ENCODE results near the gene SLC5A11.
"Not testable (repeated sequence)": the region's sequence is repeated elsewhere in the genome, so short reads cannot be mapped to it uniquely, and the experiment has no call there.

SLC5A11 gene

GRCh38 chr16:24837969-24838368 lies 7.8 kb upstream of the SLC5A11 start:
- no peak for DNase-seq

- DNase-seq: peak; percentile 57 to 85
These were observed 7.1 kb upstream of the SLC5A11 start for GRCh38 chr16:24838554-24839266.

DNA sequence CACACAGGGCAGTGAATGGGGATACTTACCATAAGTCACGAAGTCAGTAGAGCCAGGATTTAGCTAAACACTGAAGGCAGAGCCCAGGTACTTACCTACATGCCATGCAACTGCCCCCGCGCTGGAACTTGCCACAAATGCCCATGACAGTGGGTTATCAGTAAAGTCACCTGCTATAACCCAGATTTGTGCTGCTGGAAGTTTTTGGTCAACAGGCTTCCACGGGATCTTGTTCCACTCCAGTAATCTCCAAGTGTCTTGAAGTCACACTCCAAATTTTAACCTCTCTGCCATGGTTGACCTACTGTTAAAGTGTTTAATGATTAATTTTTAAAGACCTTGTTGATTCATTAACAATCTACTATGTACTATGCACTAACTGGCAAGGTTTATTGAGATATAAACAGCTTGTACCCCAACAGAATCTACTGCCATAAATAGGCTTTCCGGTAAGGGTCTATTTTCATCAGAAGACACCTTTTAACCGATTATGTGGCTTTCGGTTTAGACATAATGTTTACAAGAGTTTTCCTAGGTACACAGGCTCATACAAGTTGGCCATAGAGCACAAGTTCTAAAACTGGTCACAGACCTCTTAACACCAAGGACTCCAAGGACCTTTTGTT lies 6.3 kb upstream of the SLC5A11 start:
- no peak for DNase-seq

DNA sequence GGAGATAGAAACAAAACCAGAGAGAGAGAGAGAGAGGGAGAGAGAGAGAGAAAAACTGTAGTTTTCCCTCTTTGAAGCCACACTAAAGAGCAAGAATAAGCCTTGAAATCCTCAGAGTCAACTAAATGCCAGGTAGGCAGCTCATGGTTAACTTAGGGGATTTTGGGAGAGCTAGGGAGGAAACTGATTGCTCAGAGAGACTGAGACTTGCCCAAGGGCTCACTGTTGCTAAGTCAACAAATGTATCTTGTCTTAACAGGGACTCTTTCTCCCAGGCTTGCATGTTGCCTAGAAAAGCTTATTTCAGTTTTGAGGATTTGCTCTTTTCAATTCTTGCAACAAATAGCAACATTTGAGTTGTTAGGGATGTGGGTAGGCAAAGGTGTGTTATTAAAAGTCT lies 4.5 kb upstream of the SLC5A11 start:
- no peak for DNase-seq

GRCh38 chr16:24844101-24845030 lies 1.4 kb upstream of the SLC5A11 start:
- no peak for DNase-seq

DNA sequence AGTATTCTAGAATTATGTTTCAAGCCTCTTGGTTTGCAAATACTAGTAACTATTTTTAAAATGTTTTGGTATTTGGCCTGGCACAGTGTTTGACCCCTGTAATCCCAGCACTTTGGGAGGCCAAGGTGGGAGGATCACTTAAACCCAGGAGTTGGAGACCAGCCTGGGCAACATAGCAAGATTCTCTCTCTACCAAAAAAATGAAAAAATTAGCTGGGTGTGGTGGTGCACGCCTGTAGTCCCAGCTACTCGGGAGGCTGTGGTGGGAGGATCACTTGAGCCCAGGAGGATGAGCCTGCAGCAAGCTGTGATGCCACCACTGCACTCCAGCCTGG lies 765 bp upstream of the SLC5A11 start:
- DNase-seq: not testable (repeated sequence)

GRCh38 chr16:24846548-24847357 lies 990 bp downstream of the SLC5A11 start:
- DNase-seq: no peak

- DNase-seq: no peak
These were observed 1.5 kb downstream of the SLC5A11 start for GRCh38 chr16:24847358-24847664.

GRCh38 chr16:24848065-24848464 lies 2.3 kb downstream of the SLC5A11 start:
- DNase-seq: no peak

GRCh38 chr16:24849641-24850040 lies 3.9 kb downstream of the SLC5A11 start:
- DNase-seq: no peak

DNA sequence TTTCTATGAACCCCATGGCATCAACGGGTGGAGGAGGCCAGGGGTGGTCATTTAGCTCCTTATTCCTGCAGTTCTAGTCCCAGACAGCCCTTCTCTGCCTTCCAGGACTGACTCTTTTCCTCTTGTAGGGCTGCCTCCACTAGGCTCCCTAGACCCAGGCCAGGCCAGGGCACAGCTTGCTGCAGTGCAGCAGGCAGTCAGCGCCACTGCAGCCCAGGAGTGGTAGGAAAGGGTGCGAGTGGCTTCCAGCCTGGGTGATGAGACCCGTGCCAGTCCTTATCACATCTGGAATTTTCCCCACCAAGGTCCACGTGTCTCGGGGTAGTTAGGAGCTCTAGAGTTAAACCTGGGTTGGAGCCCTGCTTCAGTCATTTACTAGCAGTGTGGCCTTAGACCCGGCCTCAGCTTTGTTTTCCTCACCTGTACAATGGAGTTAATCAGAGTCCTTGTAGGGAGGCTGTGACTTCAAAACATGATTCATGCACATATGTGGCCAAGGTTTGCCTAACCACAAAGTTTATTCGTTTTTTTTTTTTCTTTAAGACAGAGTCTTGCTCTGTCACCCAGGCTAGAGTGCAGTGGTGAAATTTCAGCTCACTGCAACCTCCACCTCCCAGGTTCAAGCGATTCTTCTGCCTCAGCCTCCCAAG lies 4.7 kb downstream of the SLC5A11 start:
- no peak for DNase-seq

GRCh38 chr16:24851700-24852099 lies 5.9 kb downstream of the SLC5A11 start:
- no peak for DNase-seq

DNA sequence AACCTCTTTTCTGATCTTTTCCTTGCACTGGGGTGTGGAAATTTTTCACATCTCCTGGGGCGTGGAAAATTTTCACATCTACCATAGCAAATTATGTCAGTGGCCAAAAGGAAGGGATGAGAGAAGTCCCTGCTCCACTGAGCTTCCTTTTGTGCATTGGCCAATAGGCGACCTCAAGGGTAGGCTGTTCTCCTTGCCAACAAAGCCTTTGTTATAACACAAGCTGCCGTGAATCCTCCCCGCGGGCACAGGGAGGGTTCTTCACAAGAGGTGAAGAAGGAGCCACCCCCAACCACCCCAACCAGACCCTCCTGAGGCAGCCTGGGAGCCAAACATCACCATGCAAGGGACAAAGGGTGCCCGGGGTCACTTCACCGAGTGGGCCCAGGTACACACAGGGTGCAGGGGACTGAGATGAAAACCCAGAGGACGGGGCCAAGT lies 6.5 kb downstream of the SLC5A11 start:
- DNase-seq: peak; percentile 17 to 57

- no peak for DNase-seq
These were observed 7.5 kb downstream of the SLC5A11 start for GRCh38 chr16:24853169-24853824.

DNA sequence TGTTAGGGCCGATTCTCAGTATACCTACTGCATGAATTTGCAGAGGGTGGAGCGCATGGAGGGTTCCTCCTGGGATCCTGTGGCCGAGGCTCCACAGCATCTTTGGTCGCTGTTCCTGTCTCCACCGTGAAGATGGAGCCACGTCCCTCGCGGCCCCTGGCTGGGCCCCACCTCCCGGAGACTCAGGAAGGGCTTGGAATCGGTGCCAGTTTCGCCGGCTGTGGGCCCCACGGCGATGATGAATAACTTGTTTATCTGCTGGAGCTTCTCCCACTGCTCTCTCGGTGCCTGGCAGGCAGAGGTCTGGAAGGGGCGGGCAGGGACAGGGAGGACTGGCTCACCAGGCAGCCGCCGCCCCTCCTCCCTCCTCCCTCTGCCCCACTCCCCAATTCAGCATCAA lies 8.1 kb downstream of the SLC5A11 start:
- DNase-seq: peak; percentile 77 to 84

DNA sequence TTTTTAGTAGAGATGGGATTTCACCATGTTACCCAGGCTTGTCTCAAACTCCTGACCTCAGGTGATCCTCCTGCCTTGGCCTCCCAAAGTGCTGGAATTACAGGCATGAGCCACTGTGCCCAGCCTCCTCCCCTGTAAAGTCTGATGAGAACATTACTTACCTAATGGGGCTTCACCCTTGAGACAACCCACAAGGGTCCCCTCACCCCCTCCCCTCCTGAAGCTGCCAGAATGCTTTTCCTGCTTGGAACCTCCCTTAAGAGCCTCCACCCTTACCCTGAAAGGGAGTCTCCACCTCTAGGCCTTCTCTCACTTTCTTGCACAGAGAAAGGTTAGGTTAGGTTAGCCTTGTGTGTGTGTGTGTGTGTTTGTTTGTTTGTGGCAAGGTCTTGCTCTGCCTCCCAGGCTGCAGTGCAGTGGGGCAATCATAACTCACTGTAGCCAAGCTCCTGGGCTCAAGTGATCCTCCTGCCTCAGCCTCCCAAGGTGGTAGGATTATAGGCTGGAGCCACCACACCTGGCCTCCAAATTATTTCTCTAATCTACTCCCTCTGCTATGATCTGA lies 8.9 kb downstream of the SLC5A11 start:
- DNase-seq: no peak

GRCh38 chr16:24855678-24856077 lies 9.9 kb downstream of the SLC5A11 start:
- no peak for DNase-seq

GRCh38 chr16:24856871-24857270 lies 11.1 kb downstream of the SLC5A11 start:
- not testable (repeated sequence) for DNase-seq

- peak in 1 of 2 donors; percentile 23 for DNase-seq
These were observed 12.7 kb downstream of the SLC5A11 start for GRCh38 chr16:24858219-24859041.

GRCh38 chr16:24861461-24861860 lies 15.7 kb downstream of the SLC5A11 start:
- DNase-seq: no peak
